BJ (cell line): ENCODE results near the gene ZCCHC4. TPM values are rescaled to one million over a fixed set of nuclear protein-coding genes. Genes with fewer than 3 reads are reported as not detected.
"Not testable (repeated sequence)": the region's sequence is repeated elsewhere in the genome, so short reads cannot be mapped to it uniquely, and the experiment has no call there.

ENCODE experiments used
- CTCF ChIA-PET: fragments of 350-600 bp; formaldehyde crosslinking; extraction: SDS; loops from one replicate; lab custom pipeline; 2021; ENCODE audit warnings: antibody characterized with exemption, inconsistent platforms; lab: Yijun Ruan, JAX
- POLR2A ChIA-PET: fragments of 300-600 bp; sonication (Branson Sonifier 250); formaldehyde crosslinking; extraction: SDS; loops from one replicate; lab custom pipeline; 2021; ENCODE audit warnings: antibody characterized with exemption; lab: Charles Lee
- DNase-seq: peaks from one replicate; pipeline ENCODE4 v3.0.0-alpha.2; 2011; ENCODE audit warnings: low read depth
- H3K27me3 ChIP-seq: 2 replicates; pipeline ENCODE4 v1.6.0; 2011; ENCODE audit warnings: low read length; ENCODE audit not compliant: control insufficient read depth, insufficient read depth
- H3K36me3 ChIP-seq: 2 replicates; pipeline ENCODE4 v1.5.1; 2011; ENCODE audit warnings: low read length; ENCODE audit not compliant: control insufficient read depth, insufficient read depth
- H3K4me3 ChIP-seq: 2 replicates; pipeline ENCODE4 v1.5.1; 2011; ENCODE audit warnings: low read depth, mild to moderate bottlenecking, control low read depth, low read length
- CTCF ChIP-seq: IDR thresholded peaks from 2 replicates; pipeline ENCODE4 v1.5.1; 2011; ENCODE audit warnings: low read depth, mild to moderate bottlenecking, control low read depth, inconsistent platforms, low read length, moderate library complexity; ENCODE audit not compliant: insufficient read depth
- polyA plus RNA-seq: library from polyadenylated mRNA; depleted of rRNA; stranded (reverse); fragments of >200 nt; gene quantifications from 2 replicates; pipeline ENCODE4 v1.2.3, GENCODE V29; 2011

Gene ZCCHC4
- polyA plus RNA-seq, 1 experiment = 5.8 TPM

GRCh38 chr4:25361253-25361652 lies 48.7 kb downstream of the ZCCHC4 start:
- Histone ChIP-seq H3K27me3 (no peaks in the 10 kb centered on the region), H3K36me3 (no peaks in the 10 kb centered on the region), H3K4me3 (no peak overlapping the region)
- CTCF ChIA-PET = interaction anchor here (0.8 kb wide), 1 partner anchor 26 kb away, joined by 3 read pairs; no protein-coding TSS in a partner anchor
- no peak for TF ChIP-seq CTCF
- no peak for DNase-seq
- POLR2A ChIA-PET = interaction anchor here (0.6 kb wide), 1 partner anchor 422 kb away, joined by 5 read pairs; no protein-coding TSS in a partner anchor

- Histone ChIP-seq H3K4me3 (no peak overlapping the region), H3K36me3 (no peaks in the 10 kb centered on the region), H3K27me3 (no peaks in the 10 kb centered on the region)
- ChIA-PET POLR2A (no interaction called here), CTCF (interaction anchor here (0.6 to 4.0 kb wide), 17 partner anchors 10 to 388 kb away, joined by 3 to 28 read pairs (median 5); partner anchors contain the start of genes SEPSECS and ZCCHC4)
- no peak for DNase-seq
- peak; percentile 58 for TF ChIP-seq CTCF
Observed at GRCh38 chr4:25367004-25367621, 54.5 kb downstream of the ZCCHC4 start.

- Histone ChIP-seq H3K4me3 (no peak overlapping the region), H3K36me3 (no peaks in the 10 kb centered on the region), H3K27me3 (no peaks in the 10 kb centered on the region)
- TF ChIP-seq CTCF = no peak
- CTCF ChIA-PET = interaction anchor here (0.7 to 4.0 kb wide), 17 partner anchors 9 to 443 kb away, joined by 3 to 28 read pairs (median 3); partner anchors contain the start of genes SEPSECS and ZCCHC4
- DNase-seq = no peak
- POLR2A ChIA-PET = interaction anchor here (0.6 kb wide), 1 partner anchor 9 kb away, joined by 10 read pairs; the partner anchor contains the start of gene ANAPC4
Observed at GRCh38 chr4:25367877-25368276, 55.3 kb downstream of the ZCCHC4 start.

- no peak for DNase-seq
- no peaks in the 10 kb centered on the region for H3K36me3 ChIP-seq
- no peak for TF ChIP-seq CTCF
- CTCF ChIA-PET = interaction anchor here (0.7 to 4.0 kb wide), 15 partner anchors 8 to 444 kb away, joined by 3 to 28 read pairs (median 3); partner anchors contain the start of gene ZCCHC4
- H3K4me3 ChIP-seq = no peak overlapping the region
- POLR2A ChIA-PET = interaction anchor here (0.6 kb wide), 1 partner anchor 9 kb away, joined by 10 read pairs; the partner anchor contains the start of gene ANAPC4
- H3K27me3 ChIP-seq = no peaks in the 10 kb centered on the region
Observed at GRCh38 chr4:25368315-25368714, 55.7 kb downstream of the ZCCHC4 start.

- no peak for TF ChIP-seq CTCF
- H3K36me3 ChIP-seq = no peaks in the 10 kb centered on the region
- no peaks in the 10 kb centered on the region for H3K27me3 ChIP-seq
- ChIA-PET POLR2A (no interaction called here), CTCF (no interaction called here)
- DNase-seq = no peak
- H3K4me3 ChIP-seq = no peak overlapping the region
Observed at GRCh38 chr4:25370242-25370641, 57.7 kb downstream of the ZCCHC4 start.

- DNase-seq, H3K36me3 ChIP-seq, H3K27me3 ChIP-seq, POLR2A ChIA-PET, H3K4me3 ChIP-seq: not testable (repeated sequence)
- CTCF ChIA-PET = interaction anchor here (0.7 kb wide), 1 partner anchor 199 kb away, joined by 3 read pairs; no protein-coding TSS in a partner anchor
Observed at GRCh38 chr4:25372549-25372948, 60.0 kb downstream of the ZCCHC4 start.
